GM12878 (cell line): ENCODE measurements around the gene TARBP1. TPM values are rescaled to one million over a fixed set of nuclear protein-coding genes. Genes with fewer than 3 reads are reported as not detected.

Experiments used
- CBFB ChIP-seq: IDR thresholded peaks from 2 replicates; pipeline ENCODE4 v1.6.1; 2016; ENCODE audit warnings: antibody characterized with exemption, low read depth
- CHD2 ChIP-seq: IDR thresholded peaks from 2 replicates; pipeline ENCODE4 v1.6.1; 2011; ENCODE audit warnings: low read depth, low read length, improper control_type of control experiment, borderline replicate concordance
- EGR1 ChIP-seq, 2 experiments: IDR thresholded peaks; 1 replicate in 1 of 2; 2 replicates in 1 of 2; pipeline ENCODE4 v1.6.1; 2011 to 2012; ENCODE audit warnings: low read depth in 2 of 2, low read length in 2 of 2, borderline replicate concordance in 1 of 2, mild to moderate bottlenecking in 1 of 2, moderate library complexity in 1 of 2
- JUNB ChIP-seq: IDR thresholded peaks from 2 replicates; pipeline ENCODE4 v1.6.1; 2016; ENCODE audit warnings: antibody characterized with exemption, mild to moderate bottlenecking
- MEF2A ChIP-seq: IDR thresholded peaks from 2 replicates; pipeline ENCODE4 v1.6.1; 2011; ENCODE audit warnings: low read depth, mild to moderate bottlenecking, low read length, moderate library complexity; ENCODE audit not compliant: insufficient read depth
- MYB ChIP-seq: fragments of 150-350 bp; IDR thresholded peaks from 2 replicates; pipeline ENCODE4 v1.6.1; 2014; ENCODE audit warnings: mild to moderate bottlenecking, low read depth, low read length, borderline replicate concordance
- NR2C2 ChIP-seq: IDR thresholded peaks from 2 replicates; pipeline ENCODE4 v1.6.1; 2011; ENCODE audit warnings: borderline replicate concordance, low read depth; ENCODE audit not compliant: control insufficient read depth, insufficient read length
- NR2F1 ChIP-seq: fragments of 450-650 bp; conservative IDR thresholded peaks from 2 replicates; pipeline ENCODE4 v1.6.1; 2017; ENCODE audit warnings: mild to moderate bottlenecking
- RAD51 ChIP-seq: fragments of 450-650 bp; IDR thresholded peaks from 2 replicates; pipeline ENCODE4 v1.6.1; 2016; ENCODE audit warnings: moderate library complexity, mild to moderate bottlenecking, inconsistent platforms
- SMAD1 ChIP-seq: fragments of 450-650 bp; IDR thresholded peaks from 2 replicates; pipeline ENCODE4 v1.6.1; 2018; ENCODE audit warnings: mild to moderate bottlenecking, low read depth; ENCODE audit not compliant: partially characterized antibody
- SREBF2 ChIP-seq: IDR thresholded peaks from 2 replicates; pipeline ENCODE4 v1.6.1; 2012; ENCODE audit warnings: mild to moderate bottlenecking, low read length
- SUZ12 ChIP-seq: fragments of 200-600 bp; sonication (generic); IDR thresholded peaks from one replicate; pipeline ENCODE4 v1.6.1; 2018; ENCODE audit warnings: antibody characterized with exemption, mild to moderate bottlenecking; ENCODE audit not compliant: unreplicated experiment
- YY1 ChIP-seq: IDR thresholded peaks from 2 replicates; pipeline ENCODE4 v1.6.1; 2011; ENCODE audit warnings: low read depth, mild to moderate bottlenecking, low read length
- ZNF207 ChIP-seq: fragments of 450-650 bp; IDR thresholded peaks from 2 replicates; pipeline ENCODE4 v1.6.1; 2014; ENCODE audit warnings: antibody characterized with exemption, mild to moderate bottlenecking, borderline replicate concordance
- ZSCAN29 ChIP-seq: fragments of 450-650 bp; IDR thresholded peaks from 2 replicates; pipeline ENCODE4 v1.6.1; 2017; ENCODE audit warnings: mild to moderate bottlenecking, moderate library complexity
- polyA plus RNA-seq, 11 experiments: library from polyadenylated mRNA; depleted of rRNA in 4 of 11; unstranded in 6 of 11; stranded (reverse) in 5 of 11; fragments of >200 nt; fragmentation: Nextera tagmentation in 4 of 11; fragmentation: Illumina TruSeq in 1 of 11; extraction: Ambion mirVana in 4 of 11; extraction: Trizol in 1 of 11; gene quantifications; 1 replicate in 1 of 11; 2 replicates in 10 of 11; pipeline versions ENCODE4 v1.2.1 to v1.2.3, GENCODE V29; 2011 to 2016; ENCODE audit warnings: inconsistent platforms in 2 of 11, missing spikeins in 2 of 11, low read depth in 1 of 11
- total RNA-seq, 4 experiments: library from RNA; depleted of rRNA in 3 of 4; stranded (reverse); fragments of >200 nt in 3 of 4; fragmentation: Illumina TruSeq in 1 of 4; extraction: Trizol in 1 of 4; gene quantifications; 2 replicates each; pipeline versions ENCODE4 v1.2.1 to v1.2.3, GENCODE V29; 2013 to 2021
- TF ChIP-seq, protein P1 (sequence below): fragments of 450-650 bp; formaldehyde crosslinking; IDR thresholded peaks from 2 replicates; pipeline ENCODE4 v1.4.0; 2020; ENCODE audit warnings: mild to moderate bottlenecking, moderate library complexity
- TF ChIP-seq, protein P2 (sequence below): IDR thresholded peaks from 2 replicates; pipeline ENCODE4 v1.6.1; 2012; ENCODE audit warnings: low read depth, low read length, improper control_type of control experiment
- TF ChIP-seq, protein P3 (sequence below): IDR thresholded peaks from 2 replicates; pipeline ENCODE4 v1.6.1; 2012; ENCODE audit warnings: low read depth, low read length, improper control_type of control experiment
- TF ChIP-seq, protein P4 (sequence below): fragments of 450-650 bp; formaldehyde crosslinking; IDR thresholded peaks from 2 replicates; pipeline ENCODE4 v1.5.0; 2022; ENCODE audit warnings: mild to moderate bottlenecking, missing genetic modification characterization

The TARBP1 gene
- total and polyA plus RNA-seq, 10 of the 15 experiments (the other 5 are each of a cell fraction or from before 2014, with no cell fraction given) = 10.8 to 94.4 (median 35.3) TPM

DNA sequence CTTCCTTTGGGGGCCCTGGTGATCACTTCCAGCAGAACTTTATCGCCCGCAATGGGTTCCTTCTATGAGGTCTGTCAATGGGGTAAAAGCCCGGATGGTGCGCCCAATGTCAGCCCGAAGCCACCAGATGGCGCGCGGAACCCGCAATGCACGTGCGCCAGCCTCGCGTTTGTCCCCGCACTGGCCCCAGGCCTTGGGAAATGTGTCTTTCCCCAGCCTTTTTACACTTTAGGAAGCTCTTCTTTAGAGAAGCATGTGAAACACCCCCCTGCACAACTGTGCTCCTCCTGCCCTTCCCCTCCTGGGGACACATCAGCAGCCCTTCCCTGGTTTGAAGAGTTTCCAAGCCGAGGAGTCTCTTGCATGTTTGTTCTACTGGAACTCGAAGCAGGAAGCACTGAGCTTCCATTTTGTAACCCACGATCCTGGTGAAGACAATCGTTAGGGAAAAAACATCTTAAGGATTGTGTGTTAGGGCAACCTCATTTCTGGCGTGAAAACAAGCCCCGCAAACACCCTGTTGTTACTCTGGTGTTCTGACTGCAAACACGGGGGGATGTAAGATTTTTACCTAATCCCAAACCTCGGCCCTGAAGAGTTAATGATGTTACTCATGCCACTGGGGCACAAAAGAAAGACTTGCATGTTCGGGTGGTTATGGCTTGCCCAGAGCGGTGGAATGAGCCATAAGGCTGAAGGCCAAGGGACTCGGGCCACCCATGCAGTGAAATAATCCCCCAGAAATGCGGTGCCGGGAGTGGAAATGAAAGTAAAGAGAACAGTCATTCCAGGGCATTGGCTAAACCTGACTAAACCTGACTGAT lies 20.4 kb upstream of the TARBP1 start (continued):
- TF ChIP-seq, protein P1, sequence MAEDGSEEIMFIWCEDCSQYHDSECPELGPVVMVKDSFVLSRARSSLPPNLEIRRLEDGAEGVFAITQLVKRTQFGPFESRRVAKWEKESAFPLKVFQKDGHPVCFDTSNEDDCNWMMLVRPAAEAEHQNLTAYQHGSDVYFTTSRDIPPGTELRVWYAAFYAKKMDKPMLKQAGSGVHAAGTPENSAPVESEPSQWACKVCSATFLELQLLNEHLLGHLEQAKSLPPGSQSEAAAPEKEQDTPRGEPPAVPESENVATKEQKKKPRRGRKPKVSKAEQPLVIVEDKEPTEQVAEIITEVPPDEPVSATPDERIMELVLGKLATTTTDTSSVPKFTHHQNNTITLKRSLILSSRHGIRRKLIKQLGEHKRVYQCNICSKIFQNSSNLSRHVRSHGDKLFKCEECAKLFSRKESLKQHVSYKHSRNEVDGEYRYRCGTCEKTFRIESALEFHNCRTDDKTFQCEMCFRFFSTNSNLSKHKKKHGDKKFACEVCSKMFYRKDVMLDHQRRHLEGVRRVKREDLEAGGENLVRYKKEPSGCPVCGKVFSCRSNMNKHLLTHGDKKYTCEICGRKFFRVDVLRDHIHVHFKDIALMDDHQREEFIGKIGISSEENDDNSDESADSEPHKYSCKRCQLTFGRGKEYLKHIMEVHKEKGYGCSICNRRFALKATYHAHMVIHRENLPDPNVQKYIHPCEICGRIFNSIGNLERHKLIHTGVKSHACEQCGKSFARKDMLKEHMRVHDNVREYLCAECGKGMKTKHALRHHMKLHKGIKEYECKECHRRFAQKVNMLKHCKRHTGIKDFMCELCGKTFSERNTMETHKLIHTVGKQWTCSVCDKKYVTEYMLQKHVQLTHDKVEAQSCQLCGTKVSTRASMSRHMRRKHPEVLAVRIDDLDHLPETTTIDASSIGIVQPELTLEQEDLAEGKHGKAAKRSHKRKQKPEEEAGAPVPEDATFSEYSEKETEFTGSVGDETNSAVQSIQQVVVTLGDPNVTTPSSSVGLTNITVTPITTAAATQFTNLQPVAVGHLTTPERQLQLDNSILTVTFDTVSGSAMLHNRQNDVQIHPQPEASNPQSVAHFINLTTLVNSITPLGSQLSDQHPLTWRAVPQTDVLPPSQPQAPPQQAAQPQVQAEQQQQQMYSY (CRISPR knock-in tag) = no peak
- peak; percentile 86 for TF ChIP-seq YY1
- TF ChIP-seq, protein P2, sequence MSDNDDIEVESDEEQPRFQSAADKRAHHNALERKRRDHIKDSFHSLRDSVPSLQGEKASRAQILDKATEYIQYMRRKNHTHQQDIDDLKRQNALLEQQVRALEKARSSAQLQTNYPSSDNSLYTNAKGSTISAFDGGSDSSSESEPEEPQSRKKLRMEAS = peak; percentile 78
- TF ChIP-seq SMAD1 = no peak
- TF ChIP-seq NR2C2 = no peak
- TF ChIP-seq NR2F1 = 0 out of 2 replicates have a peak, but pooled peaks have one; percentile 15
- peak; percentile 44 for TF ChIP-seq JUNB
- TF ChIP-seq CBFB = no peak
- TF ChIP-seq ZSCAN29 = no peak
- TF ChIP-seq, protein P3, sequence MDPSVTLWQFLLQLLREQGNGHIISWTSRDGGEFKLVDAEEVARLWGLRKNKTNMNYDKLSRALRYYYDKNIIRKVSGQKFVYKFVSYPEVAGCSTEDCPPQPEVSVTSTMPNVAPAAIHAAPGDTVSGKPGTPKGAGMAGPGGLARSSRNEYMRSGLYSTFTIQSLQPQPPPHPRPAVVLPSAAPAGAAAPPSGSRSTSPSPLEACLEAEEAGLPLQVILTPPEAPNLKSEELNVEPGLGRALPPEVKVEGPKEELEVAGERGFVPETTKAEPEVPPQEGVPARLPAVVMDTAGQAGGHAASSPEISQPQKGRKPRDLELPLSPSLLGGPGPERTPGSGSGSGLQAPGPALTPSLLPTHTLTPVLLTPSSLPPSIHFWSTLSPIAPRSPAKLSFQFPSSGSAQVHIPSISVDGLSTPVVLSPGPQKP = no peak
- TF ChIP-seq SUZ12 = no peak
- no peak for TF ChIP-seq RAD51
- no peak for TF ChIP-seq SREBF2
- no peak for TF ChIP-seq CHD2
- no peak for TF ChIP-seq EGR1 (IDR thresholded peaks at IDR 0.05; ENCODE audit: borderline replicate concordance in 1 of 2, low read depth in 2 of 2, low read length in 2 of 2)
- TF ChIP-seq, protein P4, sequence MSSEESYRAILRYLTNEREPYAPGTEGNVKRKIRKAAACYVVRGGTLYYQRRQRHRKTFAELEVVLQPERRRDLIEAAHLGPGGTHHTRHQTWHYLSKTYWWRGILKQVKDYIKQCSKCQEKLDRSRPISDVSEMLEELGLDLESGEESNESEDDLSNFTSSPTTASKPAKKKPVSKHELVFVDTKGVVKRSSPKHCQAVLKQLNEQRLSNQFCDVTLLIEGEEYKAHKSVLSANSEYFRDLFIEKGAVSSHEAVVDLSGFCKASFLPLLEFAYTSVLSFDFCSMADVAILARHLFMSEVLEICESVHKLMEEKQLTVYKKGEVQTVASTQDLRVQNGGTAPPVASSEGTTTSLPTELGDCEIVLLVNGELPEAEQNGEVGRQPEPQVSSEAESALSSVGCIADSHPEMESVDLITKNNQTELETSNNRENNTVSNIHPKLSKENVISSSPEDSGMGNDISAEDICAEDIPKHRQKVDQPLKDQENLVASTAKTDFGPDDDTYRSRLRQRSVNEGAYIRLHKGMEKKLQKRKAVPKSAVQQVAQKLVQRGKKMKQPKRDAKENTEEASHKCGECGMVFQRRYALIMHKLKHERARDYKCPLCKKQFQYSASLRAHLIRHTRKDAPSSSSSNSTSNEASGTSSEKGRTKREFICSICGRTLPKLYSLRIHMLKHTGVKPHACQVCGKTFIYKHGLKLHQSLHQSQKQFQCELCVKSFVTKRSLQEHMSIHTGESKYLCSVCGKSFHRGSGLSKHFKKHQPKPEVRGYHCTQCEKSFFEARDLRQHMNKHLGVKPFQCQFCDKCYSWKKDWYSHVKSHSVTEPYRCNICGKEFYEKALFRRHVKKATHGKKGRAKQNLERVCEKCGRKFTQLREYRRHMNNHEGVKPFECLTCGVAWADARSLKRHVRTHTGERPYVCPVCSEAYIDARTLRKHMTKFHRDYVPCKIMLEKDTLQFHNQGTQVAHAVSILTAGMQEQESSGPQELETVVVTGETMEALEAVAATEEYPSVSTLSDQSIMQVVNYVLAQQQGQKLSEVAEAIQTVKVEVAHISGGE (CRISPR knock-in tag) = no peak
- no peak for TF ChIP-seq MYB
- TF ChIP-seq ZNF207 = no peak
- TF ChIP-seq MEF2A = 0 out of 2 replicates have a peak, but pooled peaks have one; percentile 10
